H1 (cell line): ENCODE results near the gene EVA1C. TPM values are rescaled to one million over a fixed set of nuclear protein-coding genes. Genes with fewer than 3 reads are reported as not detected.

Experiments used
- MAX ChIP-seq: IDR thresholded peaks from 2 replicates; pipeline ENCODE4 v1.6.1; 2012; ENCODE audit warnings: inconsistent platforms
- POU5F1 ChIP-seq: IDR thresholded peaks from 2 replicates; pipeline ENCODE4 v1.6.1; 2011; ENCODE audit warnings: low read depth, mild to moderate bottlenecking, low read length, moderate library complexity
- polyA plus RNA-seq, 7 experiments: library from polyadenylated mRNA; depleted of rRNA in 3 of 7; stranded (reverse) in 5 of 7; unstranded in 2 of 7; fragments of >200 nt in 5 of 7; fragments of 200-250 nt in 2 of 7; gene quantifications; 1 replicate in 5 of 7; 2 replicates in 1 of 7; 4 replicates in 1 of 7; pipeline versions ENCODE4 v1.2.1 to v1.2.3, GENCODE V29; 2011 to 2013; ENCODE audit warnings: missing spikeins in 2 of 7, mixed read lengths in 2 of 7
- total RNA-seq: library from RNA; stranded (reverse); fragmentation: NEBNext Ultra II Directional; extraction: Animal tissue kit (Norgen Biotek cat#: 25700); gene quantifications from 2 replicates; pipeline ENCODE4 v1.2.1, GENCODE V29; 2021
- TF ChIP-seq, protein P1 (sequence below): IDR thresholded peaks from 2 replicates; pipeline ENCODE4 v1.6.1; 2012; ENCODE audit warnings: inconsistent platforms

EVA1C gene
- total and polyA plus RNA-seq, 2 of the 8 experiments (the other 6 are each of a cell fraction or from before 2014, with no cell fraction given) = 2.6 to 3.6 TPM

DNA sequence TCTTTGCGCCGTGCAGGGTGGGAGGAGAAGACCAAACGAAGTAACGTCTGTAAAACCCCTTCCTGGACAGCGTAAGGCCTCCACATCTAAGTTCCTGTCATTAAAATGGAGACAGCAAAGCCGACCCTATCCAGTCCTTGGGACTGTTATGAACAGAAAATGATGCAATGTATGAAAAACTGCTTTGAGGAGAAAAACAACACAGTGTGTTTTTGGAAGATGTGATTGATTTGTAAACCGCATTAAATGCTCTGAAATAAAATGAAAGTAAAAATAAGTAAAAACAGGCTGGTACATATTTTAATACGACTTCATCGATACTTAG is 18.9 kb upstream of the EVA1C start (continued):
- TF ChIP-seq POU5F1 = no peak
- no peak for TF ChIP-seq MAX
- TF ChIP-seq, protein P1, sequence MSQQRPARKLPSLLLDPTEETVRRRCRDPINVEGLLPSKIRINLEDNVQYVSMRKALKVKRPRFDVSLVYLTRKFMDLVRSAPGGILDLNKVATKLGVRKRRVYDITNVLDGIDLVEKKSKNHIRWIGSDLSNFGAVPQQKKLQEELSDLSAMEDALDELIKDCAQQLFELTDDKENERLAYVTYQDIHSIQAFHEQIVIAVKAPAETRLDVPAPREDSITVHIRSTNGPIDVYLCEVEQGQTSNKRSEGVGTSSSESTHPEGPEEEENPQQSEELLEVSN = no peak
